ENCODE data around the gene CHKB.
A peak's percentile ranks its signal among the peaks of the same experiment; 100 is the strongest.
"Not testable (repeated sequence)": the region's sequence is repeated elsewhere in the genome, so short reads cannot be mapped to it uniquely, and the experiment has no call there.

Gene CHKB

GRCh38 chr22:50612168-50612527 is 29.5 kb upstream of the CHKB start:
- no peak for DNase-seq

GRCh38 chr22:50611341-50612060 is 28.9 kb upstream of the CHKB start:
- DNase-seq, result no peak

- DNase-seq, result no peak
These were observed 27.9 kb upstream of the CHKB start for GRCh38 chr22:50610581-50610980.

- no peak for DNase-seq
These were observed 27.4 kb upstream of the CHKB start for GRCh38 chr22:50610041-50610451.

- no peak for DNase-seq
These were observed 26.9 kb upstream of the CHKB start for GRCh38 chr22:50609599-50609998.

GRCh38 chr22:50608996-50609395 is 26.3 kb upstream of the CHKB start:
- DNase-seq, result no peak

GRCh38 chr22:50608058-50608840 is 25.6 kb upstream of the CHKB start:
- DNase-seq, result not testable (repeated sequence)

GRCh38 chr22:50607659-50608020 is 25.0 kb upstream of the CHKB start:
- no peak for DNase-seq

GRCh38 chr22:50606946-50607658 is 24.5 kb upstream of the CHKB start:
- no peak for DNase-seq

- DNase-seq, result no peak
These were observed 23.7 kb upstream of the CHKB start for GRCh38 chr22:50606165-50606945.

- no peak for DNase-seq
These were observed 23.0 kb upstream of the CHKB start for GRCh38 chr22:50605613-50606074.

- DNase-seq, result no peak
These were observed 22.5 kb upstream of the CHKB start for GRCh38 chr22:50605002-50605612.

GRCh38 chr22:50604256-50605001 is 21.8 kb upstream of the CHKB start:
- DNase-seq, result no peak

- no peak for DNase-seq
These were observed 21.0 kb upstream of the CHKB start for GRCh38 chr22:50603511-50604255.

GRCh38 chr22:50602338-50602700 is 19.7 kb upstream of the CHKB start:
- no peak for DNase-seq

- no peak for DNase-seq
These were observed 19.2 kb upstream of the CHKB start for GRCh38 chr22:50601669-50602337.

- no peak for DNase-seq
These were observed 18.5 kb upstream of the CHKB start for GRCh38 chr22:50600967-50601668.

- no peak for DNase-seq
These were observed 17.9 kb upstream of the CHKB start, which contains the start of gene MAPK8IP2 for GRCh38 chr22:50600538-50600937. MAPK8IP2 (plus strand) TSS chr22:50600793; CDS start chr22:50600819, 26 bp downstream.

- DNase-seq, result peak; percentile 46 to 65
These were observed 17.3 kb upstream of the CHKB start for GRCh38 chr22:50599816-50600455.

Measured in CD4-positive, alpha-beta T cell treated with Interleukin-1 beta for 1 hour (primary cell).